GM18867 (cell line): ENCODE results near the gene SPATA18.
"Not testable (repeated sequence)": the region's sequence is repeated elsewhere in the genome, so short reads cannot be mapped to it uniquely, and the experiment has no call there.

Source experiments
- ATAC-seq: cut with Tn5 transposase; IDR thresholded peaks from one replicate; pipeline ENCODE4 v1.9.1; 2021; ENCODE audit warnings: mild to moderate bottlenecking, moderate library complexity; ENCODE audit not compliant: unreplicated experiment

Gene SPATA18

GRCh38 chr4:52051615-52052474, 741 bp downstream of the SPATA18 start:
- peak; percentile 66 for ATAC-seq

- peak; percentile 67 for ATAC-seq
These were observed 1.3 kb downstream of the SPATA18 start for GRCh38 chr4:52052475-52052780.

DNA sequence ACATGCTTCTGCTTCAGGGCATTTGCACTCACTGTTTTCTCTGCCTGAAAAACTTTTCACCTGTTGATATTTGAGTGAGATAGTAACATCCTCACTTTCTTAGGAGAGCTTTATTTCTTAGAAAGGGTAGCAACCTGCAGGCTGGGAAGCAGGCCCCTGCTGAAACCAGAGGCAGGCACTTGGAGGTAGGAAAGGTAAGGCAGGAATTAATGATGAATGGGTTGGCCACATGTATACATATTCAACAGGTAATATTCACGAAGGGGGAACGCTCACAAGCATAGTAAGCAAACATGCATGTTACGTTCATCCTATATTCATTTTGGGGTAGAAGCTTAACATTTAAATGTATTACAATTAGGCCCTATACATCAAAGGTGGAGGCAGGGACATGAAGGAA, 3.1 kb downstream of the SPATA18 start:
- no peak for ATAC-seq

GRCh38 chr4:52057196-52057595, 6.1 kb downstream of the SPATA18 start:
- ATAC-seq: no peak

- no peak for ATAC-seq
These were observed 7.2 kb downstream of the SPATA18 start for GRCh38 chr4:52058275-52058674.

DNA sequence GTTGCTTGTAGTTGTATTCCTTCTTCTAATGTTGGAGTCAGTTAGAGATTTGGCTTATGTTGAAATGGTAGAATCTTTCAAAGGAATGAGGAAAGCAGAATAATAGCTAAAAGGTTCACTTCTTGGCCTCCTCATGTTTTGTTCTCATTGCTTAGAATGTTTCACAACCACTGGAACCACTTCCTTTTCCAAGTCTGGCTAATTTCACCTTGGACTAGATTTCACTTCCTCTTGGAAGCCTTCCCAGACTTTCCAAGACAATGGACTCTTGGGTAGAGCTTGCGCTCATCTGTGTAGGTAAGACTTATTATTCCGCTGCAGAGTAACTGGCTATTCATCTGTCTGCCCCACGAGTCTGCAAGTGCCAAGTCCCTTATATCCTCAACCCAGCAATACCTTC, 8.3 kb downstream of the SPATA18 start:
- no peak for ATAC-seq

GRCh38 chr4:52069571-52069970, 18.5 kb downstream of the SPATA18 start:
- ATAC-seq: no peak

DNA sequence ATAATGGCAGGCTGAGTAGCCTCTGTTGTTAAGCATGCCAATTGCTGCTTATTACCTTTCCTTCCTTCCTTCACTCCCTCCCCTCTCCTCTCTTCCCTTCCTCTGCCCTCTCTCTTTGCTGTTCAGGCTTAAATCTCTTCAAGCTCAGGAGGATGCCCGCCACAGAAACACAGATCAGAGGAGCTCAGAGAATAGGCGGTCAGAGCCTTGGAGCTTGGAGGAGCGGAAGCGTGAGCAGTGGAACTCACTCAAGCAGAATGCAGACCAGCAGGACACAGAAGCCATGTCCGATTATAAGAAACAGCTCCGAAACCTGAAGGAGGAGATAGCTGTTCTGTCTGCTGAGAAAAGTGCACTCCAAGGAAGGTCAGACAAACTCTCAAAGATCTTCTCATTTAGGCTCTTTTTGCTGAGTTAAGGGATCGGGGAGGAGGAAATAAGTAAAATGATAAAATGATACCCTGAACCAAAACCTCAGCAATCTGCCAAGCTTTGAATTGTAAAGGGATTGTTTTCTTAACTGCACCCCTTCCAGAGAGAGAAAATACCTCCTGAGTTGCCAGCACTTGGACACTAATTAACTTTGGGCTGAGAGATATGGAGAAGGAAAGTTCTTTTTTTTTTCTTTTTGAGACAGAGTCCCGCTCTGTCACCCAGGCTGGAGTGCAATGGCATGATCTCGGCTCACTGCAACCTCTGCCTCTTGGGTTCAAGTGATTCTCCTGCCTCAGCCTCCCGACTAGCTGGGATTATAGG, 20.9 kb downstream of the SPATA18 start:
- no peak for ATAC-seq

DNA sequence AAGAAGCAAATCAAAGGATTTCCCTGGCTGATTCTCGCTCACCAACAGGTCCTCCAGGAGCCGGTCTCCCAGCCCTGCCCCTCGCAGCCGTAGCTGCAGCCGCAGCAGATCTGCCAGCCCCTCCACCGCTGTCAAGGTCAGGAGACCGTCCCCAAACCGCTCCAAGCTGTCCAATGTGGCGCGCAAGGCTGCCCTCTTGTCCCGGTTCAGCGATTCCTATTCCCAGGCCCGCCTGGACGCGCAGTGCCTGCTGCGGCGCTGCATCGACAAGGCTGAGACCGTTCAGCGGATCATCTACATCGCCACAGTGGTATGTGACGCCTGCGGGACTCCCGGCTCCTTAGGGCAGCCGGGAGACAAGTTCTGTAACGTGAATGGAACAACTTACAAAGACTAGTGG, 25.6 kb downstream of the SPATA18 start:
- no peak for ATAC-seq

DNA sequence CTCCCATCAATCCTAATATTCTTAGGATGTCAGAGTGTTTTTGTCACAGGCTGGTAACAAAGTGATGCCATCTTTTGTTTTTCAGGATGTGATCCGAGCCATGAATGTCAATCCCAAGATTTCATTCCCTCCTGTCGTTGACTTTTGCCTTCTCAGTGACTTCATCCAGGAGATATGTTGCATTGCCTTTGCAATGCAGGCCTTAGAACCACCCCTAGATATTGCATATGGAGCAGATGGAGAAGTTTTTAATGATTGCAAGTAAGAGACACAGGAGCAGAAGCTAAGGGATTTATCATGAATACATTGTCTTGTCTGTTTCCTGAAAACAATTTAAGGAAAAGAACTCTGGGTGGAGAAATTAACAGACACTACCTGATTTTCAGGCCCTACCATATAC, 28.6 kb downstream of the SPATA18 start:
- no peak for ATAC-seq

- ATAC-seq: no peak
These were observed 30.1 kb downstream of the SPATA18 start for GRCh38 chr4:52081216-52081615.

- ATAC-seq: not testable (repeated sequence)
These were observed 35.3 kb downstream of the SPATA18 start for GRCh38 chr4:52086425-52086824.

DNA sequence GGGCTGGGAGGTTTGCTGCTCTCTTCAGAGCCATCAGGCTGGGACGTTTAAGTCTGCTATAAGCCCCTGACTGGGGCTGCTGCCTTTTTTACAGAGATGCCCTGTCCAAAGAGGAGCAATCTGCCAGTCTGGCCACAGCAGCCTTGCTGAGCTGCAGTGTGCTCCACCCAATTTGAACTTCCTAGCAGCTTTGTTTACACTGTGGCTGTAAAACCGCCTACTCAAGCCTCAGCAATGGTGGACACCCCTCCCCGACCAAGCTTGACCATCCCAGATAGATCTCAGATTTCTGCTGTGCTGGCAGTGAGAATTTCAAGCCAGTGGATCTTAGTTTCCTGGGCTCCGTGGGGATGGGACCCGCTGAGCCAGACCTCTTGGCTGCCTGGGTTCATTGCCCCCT, 40.7 kb downstream of the SPATA18 start:
- no peak for ATAC-seq

DNA sequence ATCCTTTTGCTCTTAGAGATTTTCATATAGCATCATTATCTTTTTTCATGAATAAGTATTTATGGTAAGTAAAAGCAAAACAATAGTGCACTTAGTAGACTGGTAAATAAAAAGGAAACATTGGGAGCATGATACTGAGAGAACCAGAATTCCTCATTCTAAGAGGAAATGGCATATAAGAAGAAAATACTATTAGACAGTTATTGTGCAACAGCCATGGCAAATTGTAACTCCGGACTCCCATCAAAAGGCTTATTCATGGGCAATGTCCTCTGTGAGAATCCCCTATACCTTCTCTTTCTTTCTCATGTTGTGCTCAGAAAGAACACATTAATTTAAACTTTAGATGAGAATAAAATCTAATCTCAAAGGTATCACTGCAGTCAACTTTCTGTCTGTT, 42.4 kb downstream of the SPATA18 start:
- no peak for ATAC-seq

- ATAC-seq: no peak
These were observed 43.5 kb downstream of the SPATA18 start for GRCh38 chr4:52094376-52095145.

GRCh38 chr4:52095374-52095773, 44.3 kb downstream of the SPATA18 start:
- ATAC-seq: no peak

DNA sequence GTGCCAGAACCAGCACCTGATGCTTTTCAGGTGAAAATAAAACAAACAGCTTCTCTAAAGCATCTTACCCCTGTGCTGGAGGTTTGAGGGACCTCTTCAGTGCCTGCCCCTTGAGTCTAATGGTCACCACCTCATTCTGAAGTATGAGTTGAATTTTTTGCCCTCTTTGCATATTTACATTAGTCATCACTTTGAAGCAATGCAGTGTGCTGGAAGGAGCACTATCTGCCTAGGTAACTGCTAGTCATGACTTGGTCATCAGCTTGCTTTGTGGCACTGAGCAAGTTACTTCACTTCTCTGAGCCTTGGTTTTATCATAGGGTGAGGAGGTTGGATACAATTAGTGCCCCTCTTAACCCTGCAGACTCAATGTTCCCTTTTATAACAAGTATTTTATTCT, 44.9 kb downstream of the SPATA18 start:
- no peak for ATAC-seq

GRCh38 chr4:52098618-52099017, 47.5 kb downstream of the SPATA18 start:
- ATAC-seq: no peak

- ATAC-seq: peak; percentile 76
These were observed 48.9 kb downstream of the SPATA18 start for GRCh38 chr4:52099860-52100461.

DNA sequence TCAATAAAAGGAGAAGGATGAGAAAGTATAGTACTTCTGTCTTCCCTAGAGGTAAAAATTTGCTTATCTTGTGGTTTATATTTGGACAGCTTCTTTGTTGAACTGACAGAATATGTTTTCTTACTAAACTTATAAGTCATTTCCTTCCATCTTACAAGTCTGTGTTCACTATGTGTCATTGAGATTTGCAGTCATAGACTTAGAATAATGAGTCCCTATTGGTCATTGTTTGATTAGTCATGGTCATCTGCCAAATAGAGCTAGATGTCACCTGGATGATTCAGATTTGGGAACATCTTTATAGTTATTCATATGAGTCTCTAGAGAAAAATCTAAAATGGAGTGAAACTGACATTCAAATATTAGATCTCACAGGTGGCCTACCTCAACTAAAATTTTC, 51.5 kb downstream of the SPATA18 start:
- no peak for ATAC-seq

DNA sequence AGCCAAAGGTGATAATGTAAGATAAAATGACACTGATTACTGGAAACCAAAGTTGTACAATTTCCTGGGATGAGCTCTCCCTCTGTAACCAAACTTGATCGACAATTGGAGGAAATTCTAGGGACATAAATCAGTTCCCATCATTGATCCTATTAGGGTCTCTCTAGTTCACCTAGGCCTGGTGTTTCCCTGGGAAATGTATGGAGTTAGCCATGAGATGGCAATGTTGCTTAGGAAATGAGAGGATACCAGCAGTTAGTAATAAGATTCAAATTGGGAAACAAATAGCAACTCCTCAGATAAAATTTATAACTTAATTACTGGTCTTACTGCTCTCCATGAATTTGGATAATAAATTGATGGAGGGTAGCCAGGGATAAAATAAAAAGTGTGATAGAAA, 52.2 kb downstream of the SPATA18 start:
- no peak for ATAC-seq
